DMS79 (cell line): Measurements from ENCODE around the gene CEBPZ.

Experiments used
- DNase-seq: peaks from one replicate; lab custom pipeline; 2025; lab: John Stamatoyannopoulos, UW

CEBPZ gene

GRCh38 chr2:37173741-37174140, 57.7 kb downstream of the CEBPZ start:
- no peak for DNase-seq

GRCh38 chr2:37171624-37171950, 59.8 kb downstream of the CEBPZ start:
- no peak for DNase-seq

GRCh38 chr2:37168217-37168981, 63.0 kb downstream of the CEBPZ start:
- no peak for DNase-seq

GRCh38 chr2:37167636-37168180, 63.7 kb downstream of the CEBPZ start:
- no peak for DNase-seq

- DNase-seq = no peak
Observed at GRCh38 chr2:37164757-37165156, 66.6 kb downstream of the CEBPZ start.

GRCh38 chr2:37156857-37157714, 74.3 kb downstream of the CEBPZ start, which contains the start of gene EIF2AK2:
Gene EIF2AK2, minus strand, starts transcription at chr2:37156980. Its CDS starts 9,174 bp downstream, at chr2:37147806.
- DNase-seq = peak; percentile 79

- DNase-seq = no peak
Observed at GRCh38 chr2:37156071-37156856, 75.1 kb downstream of the CEBPZ start.

GRCh38 chr2:37154785-37155184, 76.6 kb downstream of the CEBPZ start:
- no peak for DNase-seq

GRCh38 chr2:37153224-37153623, 78.2 kb downstream of the CEBPZ start:
- no peak for DNase-seq
